Thyroid gland (tissue), 4 donors: ENCODE results near the gene LRRC34.

ENCODE experiments used
- POLR2A ChIP-seq, 2 donors: fragments of 450-650 bp; IDR thresholded peaks; one replicate each; pipeline ENCODE4 v1.6.1; 2017; ENCODE audit warnings: antibody characterized with exemption in 2 of 2, mild to moderate bottlenecking in 2 of 2, moderate library complexity in 1 of 2
- TF ChIP-seq, protein P1 (sequence below), 6 experiments: fragments of 200-600 bp in 3 of 6; fragments of 450-650 bp in 3 of 6; sonication (generic) in 3 of 6; IDR thresholded peaks; one replicate each; pipeline ENCODE4 v1.5.1; 2016 to 2019; ENCODE audit warnings: antibody characterized with exemption in 6 of 6, mild to moderate bottlenecking in 2 of 6, inconsistent platforms in 1 of 6, moderate library complexity in 1 of 6

DNA sequence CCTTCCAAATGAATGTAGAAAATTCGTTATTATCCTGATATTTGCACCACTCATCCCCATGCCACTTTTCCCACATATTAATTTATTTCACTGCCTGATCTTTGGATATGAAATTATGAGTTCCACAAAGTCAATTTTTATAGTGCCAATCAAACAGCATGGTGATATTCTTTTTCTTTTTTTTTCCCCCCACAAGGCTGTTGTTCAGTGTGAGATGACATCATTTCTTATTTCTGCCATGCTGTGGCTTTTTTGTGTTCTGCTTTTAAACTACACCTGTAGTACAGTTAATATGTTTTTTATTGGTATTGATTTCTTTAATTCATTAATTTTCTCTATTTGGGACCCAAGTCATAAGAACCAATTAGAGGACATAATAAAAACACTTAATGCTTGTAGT, 24.9 kb downstream of the LRRC34 start:
- TF ChIP-seq, protein P1, sequence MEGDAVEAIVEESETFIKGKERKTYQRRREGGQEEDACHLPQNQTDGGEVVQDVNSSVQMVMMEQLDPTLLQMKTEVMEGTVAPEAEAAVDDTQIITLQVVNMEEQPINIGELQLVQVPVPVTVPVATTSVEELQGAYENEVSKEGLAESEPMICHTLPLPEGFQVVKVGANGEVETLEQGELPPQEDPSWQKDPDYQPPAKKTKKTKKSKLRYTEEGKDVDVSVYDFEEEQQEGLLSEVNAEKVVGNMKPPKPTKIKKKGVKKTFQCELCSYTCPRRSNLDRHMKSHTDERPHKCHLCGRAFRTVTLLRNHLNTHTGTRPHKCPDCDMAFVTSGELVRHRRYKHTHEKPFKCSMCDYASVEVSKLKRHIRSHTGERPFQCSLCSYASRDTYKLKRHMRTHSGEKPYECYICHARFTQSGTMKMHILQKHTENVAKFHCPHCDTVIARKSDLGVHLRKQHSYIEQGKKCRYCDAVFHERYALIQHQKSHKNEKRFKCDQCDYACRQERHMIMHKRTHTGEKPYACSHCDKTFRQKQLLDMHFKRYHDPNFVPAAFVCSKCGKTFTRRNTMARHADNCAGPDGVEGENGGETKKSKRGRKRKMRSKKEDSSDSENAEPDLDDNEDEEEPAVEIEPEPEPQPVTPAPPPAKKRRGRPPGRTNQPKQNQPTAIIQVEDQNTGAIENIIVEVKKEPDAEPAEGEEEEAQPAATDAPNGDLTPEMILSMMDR (IDR thresholded peaks at IDR 0.05), result no peak
- TF ChIP-seq POLR2A (IDR thresholded peaks at IDR 0.05), result no peak
